Tibial artery (tissue), 4 donors: ENCODE measurements around the gene DYRK3.

Experiments
- DNase-seq, 2 donors: peaks; one replicate each; pipeline ENCODE4 v3.0.0-alpha.2; 2019
- H3K27ac ChIP-seq, 2 donors: fragments of 200-600 bp; sonication (generic) in 1 of 2; 1 replicate in 1 of 2; 2 replicates in 1 of 2; pipeline ENCODE4 v1.5.1; 2018 to 2019; ENCODE audit warnings: mild to moderate bottlenecking in 1 of 2
- H3K27me3 ChIP-seq, 2 donors: fragments of 200-600 bp; sonication (generic) in 1 of 2; one replicate each; pipeline versions ENCODE4 v1.5.1 to v1.6.0; 2016 to 2019
- H3K36me3 ChIP-seq, 3 donors: fragments of 200-600 bp; sonication (generic) in 2 of 3; one replicate each; pipeline ENCODE4 v1.5.1; 2016 to 2019; ENCODE audit warnings: mild to moderate bottlenecking in 2 of 3
- H3K4me1 ChIP-seq, 4 donors: fragments of 200-600 bp; sonication (generic) in 2 of 4; 1 replicate in 3 of 4; 2 replicates in 1 of 4; pipeline ENCODE4 v1.5.1; 2016 to 2019
- H3K4me3 ChIP-seq, 2 donors: fragments of 200-600 bp; sonication (generic) in 1 of 2; 1 replicate in 1 of 2; 2 replicates in 1 of 2; pipeline ENCODE4 v1.5.1; 2018 to 2019; ENCODE audit warnings: mild to moderate bottlenecking in 2 of 2
- H3K9me3 ChIP-seq, 3 donors: fragments of 200-600 bp; sonication (generic) in 1 of 3; one replicate each; pipeline ENCODE4 v1.5.1; 2016 to 2019
- intact Hi-C: fragments of 100-400 bp; cut with DNase I; formaldehyde crosslinking; loops from one replicate; pipeline ENCODE4 v1.15.0; 2023; ENCODE audit warnings: low total_unique reads
- TF ChIP-seq, protein P1 (sequence below), 2 experiments: fragments of 200-600 bp in 1 of 2; fragments of 450-650 bp in 1 of 2; IDR thresholded peaks; one replicate each; pipeline ENCODE4 v1.5.1; 2017 to 2019; ENCODE audit warnings: antibody characterized with exemption in 2 of 2, mild to moderate bottlenecking in 1 of 2, moderate library complexity in 1 of 2

DYRK3 gene

DNA sequence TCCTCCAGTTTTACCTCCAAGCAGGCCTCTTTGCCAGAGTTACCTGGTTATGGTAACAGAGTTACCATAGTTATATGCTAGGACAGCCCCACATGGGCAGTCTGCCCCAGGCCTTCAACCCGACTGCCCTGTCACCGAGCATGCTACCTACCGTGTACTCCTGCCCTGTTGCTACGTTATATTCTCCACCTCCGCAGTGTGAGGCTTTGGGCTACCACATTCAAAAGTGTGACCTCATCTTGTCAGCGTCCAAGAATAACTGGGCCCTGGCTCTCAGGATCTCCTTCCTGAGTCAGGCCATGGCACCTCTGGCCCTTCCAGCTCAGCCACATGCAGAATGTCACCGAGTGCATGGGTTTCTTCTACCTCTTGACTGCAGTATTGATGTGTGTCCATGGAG lies 58.3 kb downstream of the DYRK3 start:
- Histone ChIP-seq H3K4me1 (peaks cover 6 to 100% (median 78%) of the 10 kb centered on the region in 4 donors), H3K4me3 (peak overlapping the region; percentile 19 to 24)
- intact Hi-C loops: no loop called here

DNA sequence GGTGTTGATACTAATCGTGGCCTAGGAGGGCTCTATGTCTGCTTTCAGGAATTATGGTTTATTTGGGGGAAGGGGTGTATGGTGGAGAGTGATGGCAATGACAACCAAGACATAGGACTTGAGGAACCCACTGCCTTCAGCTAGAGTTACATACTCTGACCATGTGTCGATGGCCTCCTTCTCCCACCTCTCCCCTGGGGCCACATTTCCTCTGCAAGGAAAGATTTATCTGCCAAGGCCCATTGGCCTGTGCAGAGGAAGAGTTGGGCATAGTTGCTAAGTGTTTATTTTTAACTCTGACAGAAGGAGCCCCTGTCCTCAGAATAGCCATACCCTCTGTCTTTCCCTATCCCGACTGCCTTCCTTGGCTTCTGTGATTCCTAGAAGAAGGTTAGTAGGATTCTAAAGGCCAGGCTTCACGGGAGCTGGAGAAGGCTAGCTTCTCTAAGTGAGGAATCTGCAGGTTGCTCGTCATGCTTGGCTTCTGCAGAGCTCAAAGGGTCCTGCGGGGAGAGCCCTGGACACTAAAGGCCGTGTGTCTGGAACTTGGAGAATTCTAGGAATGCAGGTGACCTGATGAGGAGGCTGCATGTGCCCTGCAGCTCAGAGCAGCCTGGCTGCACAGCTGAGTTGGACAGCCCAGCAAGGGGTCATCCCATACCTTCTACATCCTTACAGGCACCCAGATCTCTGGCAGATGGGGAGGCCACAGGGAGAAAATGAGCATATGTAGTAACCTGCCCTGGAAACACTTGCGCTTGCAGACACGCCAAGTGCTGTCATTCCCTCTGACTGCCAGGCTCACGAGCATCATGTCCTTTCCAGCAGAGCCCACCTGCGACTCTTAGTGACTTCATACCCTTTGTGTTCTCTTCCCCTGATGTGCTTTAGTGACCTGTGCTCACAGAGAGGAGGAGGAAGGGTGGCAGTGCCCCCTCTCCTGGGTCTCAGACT lies 59.1 kb downstream of the DYRK3 start:
- peaks cover 0 to 16% (median 0%) of the 10 kb centered on the region in 3 donors for H3K36me3 ChIP-seq
- no peak overlapping the region for H3K4me3 ChIP-seq
- TF ChIP-seq, protein P1, sequence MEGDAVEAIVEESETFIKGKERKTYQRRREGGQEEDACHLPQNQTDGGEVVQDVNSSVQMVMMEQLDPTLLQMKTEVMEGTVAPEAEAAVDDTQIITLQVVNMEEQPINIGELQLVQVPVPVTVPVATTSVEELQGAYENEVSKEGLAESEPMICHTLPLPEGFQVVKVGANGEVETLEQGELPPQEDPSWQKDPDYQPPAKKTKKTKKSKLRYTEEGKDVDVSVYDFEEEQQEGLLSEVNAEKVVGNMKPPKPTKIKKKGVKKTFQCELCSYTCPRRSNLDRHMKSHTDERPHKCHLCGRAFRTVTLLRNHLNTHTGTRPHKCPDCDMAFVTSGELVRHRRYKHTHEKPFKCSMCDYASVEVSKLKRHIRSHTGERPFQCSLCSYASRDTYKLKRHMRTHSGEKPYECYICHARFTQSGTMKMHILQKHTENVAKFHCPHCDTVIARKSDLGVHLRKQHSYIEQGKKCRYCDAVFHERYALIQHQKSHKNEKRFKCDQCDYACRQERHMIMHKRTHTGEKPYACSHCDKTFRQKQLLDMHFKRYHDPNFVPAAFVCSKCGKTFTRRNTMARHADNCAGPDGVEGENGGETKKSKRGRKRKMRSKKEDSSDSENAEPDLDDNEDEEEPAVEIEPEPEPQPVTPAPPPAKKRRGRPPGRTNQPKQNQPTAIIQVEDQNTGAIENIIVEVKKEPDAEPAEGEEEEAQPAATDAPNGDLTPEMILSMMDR (IDR thresholded peaks at IDR 0.05): no peak
- no peak for DNase-seq
- peaks cover 6 to 100% (median 79%) of the 10 kb centered on the region in 4 donors for H3K4me1 ChIP-seq
- H3K9me3 ChIP-seq: no peaks in the 10 kb centered on the region
- intact Hi-C loops: no loop called here
- no peaks in the 10 kb centered on the region for H3K27me3 ChIP-seq
- H3K27ac ChIP-seq: peak overlapping the region; percentile 88 to 92

More for the DNA sequence above, 58.3 kb downstream of the DYRK3 start:
- TF ChIP-seq, protein P1 (IDR thresholded peaks at IDR 0.05): no peak
- no peaks in the 10 kb centered on the region for H3K9me3 ChIP-seq
- peak overlapping the region; percentile 88 to 92 for H3K27ac ChIP-seq
- DNase-seq: peak; percentile 60 to 90
- H3K27me3 ChIP-seq: no peaks in the 10 kb centered on the region
- H3K36me3 ChIP-seq: peaks cover 0 to 16% (median 0%) of the 10 kb centered on the region in 3 donors

DNA sequence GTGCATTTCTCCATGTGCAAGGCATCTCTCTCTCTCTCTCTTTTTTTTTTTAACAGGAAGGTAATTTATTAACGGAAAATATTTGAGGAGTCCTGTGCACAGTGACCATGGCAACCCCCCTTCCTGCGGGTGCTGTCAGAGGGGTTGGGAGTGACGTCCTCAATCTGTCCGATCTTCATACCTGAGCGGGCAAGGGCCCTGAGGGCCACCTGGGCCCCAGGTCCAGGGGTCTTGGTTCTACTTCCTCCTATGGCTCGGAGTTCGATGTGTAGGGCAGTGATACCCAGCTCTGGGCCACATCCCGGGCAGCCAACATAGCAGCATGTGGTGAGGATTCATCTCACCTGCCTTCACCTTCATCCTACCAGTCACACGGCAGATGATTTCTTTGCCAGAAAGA lies 60.4 kb downstream of the DYRK3 start:
- Histone ChIP-seq H3K4me3 (no peak overlapping the region), H3K27me3 (no peaks in the 10 kb centered on the region), H3K9me3 (no peaks in the 10 kb centered on the region), H3K36me3 (peaks cover 0 to 16% (median 0%) of the 10 kb centered on the region in 3 donors), H3K4me1 (peaks cover 11 to 100% (median 79%) of the 10 kb centered on the region in 4 donors), H3K27ac (peak overlapping the region in 1 of 2 donors; percentile 92)
- no peak for DNase-seq
- intact Hi-C loops: no loop called here
- TF ChIP-seq, protein P1 (IDR thresholded peaks at IDR 0.05): no peak

DNA sequence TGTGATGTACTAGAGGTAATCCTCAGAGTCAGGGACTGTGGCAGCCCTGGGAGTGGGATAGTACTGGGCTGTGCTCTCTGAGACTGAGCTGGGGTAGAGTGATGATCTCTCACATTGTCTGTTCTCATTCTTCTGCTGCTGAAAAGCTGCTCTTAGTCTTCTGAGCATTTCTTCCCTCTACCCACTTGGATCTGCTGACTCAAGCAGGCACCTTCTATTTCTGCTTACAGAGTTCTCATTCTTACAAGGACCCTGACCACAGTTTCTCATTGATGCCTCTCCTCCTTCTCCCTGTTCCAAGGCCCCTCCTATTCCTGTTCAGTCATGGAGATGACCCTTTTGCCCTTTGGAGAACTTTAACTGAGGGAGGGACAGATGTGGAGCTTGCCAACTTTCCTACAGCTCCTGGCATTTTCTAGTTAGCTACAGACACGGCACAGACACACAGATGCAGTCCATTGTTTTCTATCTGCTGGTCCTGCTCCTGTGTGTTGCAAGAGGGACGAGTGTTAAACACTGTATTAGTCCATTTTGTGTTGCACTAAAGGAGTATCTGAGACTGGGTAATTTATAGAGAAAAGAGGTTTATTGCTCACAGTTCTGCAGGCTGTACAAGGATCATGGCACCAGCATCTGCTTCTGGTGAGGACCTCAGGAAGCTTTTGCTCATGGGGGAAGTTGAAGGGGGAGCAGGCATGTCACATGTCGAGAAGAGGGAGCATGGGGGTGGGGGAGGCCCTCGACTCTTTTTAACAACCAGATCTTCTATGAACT lies 61.7 kb downstream of the DYRK3 start:
- no peaks in the 10 kb centered on the region for H3K9me3 ChIP-seq
- H3K27me3 ChIP-seq: no peaks in the 10 kb centered on the region
- no peak overlapping the region for H3K4me3 ChIP-seq
- TF ChIP-seq, protein P1 (IDR thresholded peaks at IDR 0.05): no peak
- peaks cover 0 to 16% (median 0%) of the 10 kb centered on the region in 3 donors for H3K36me3 ChIP-seq
- H3K4me1 ChIP-seq: peaks cover 13 to 98% (median 75%) of the 10 kb centered on the region in 4 donors
- no peak for DNase-seq
- intact Hi-C loops: no loop called here
- H3K27ac ChIP-seq: peak overlapping the region in 1 of 2 donors; percentile 35

DNA sequence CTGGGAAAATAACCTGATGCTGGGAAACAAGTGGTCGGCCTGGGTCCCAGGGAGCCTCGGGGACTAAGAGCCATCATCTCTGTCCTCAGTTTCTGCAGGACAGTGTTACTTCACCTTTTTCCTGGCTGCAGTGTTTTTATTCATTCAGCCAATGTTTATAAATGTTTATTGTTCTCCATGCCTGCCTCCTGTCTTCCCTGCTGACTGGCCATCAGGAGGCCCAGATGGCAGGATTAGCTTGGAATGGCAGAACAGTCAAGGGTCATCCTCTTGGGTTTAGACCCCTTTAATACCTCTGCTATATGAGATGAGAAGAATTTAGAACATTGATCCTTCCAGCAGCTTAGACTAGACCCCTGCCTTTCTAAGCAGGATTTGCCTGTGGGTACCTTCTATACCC lies 62.7 kb downstream of the DYRK3 start:
- intact Hi-C loops: no loop called here

More for the DNA sequence above, 62.7 kb downstream of the DYRK3 start:
- Histone ChIP-seq H3K4me3 (no peak overlapping the region), H3K27me3 (no peaks in the 10 kb centered on the region), H3K27ac (no peak overlapping the region), H3K9me3 (no peaks in the 10 kb centered on the region), H3K4me1 (peaks cover 13 to 98% (median 72%) of the 10 kb centered on the region in 4 donors), H3K36me3 (peaks cover 0 to 16% (median 0%) of the 10 kb centered on the region in 3 donors)
- TF ChIP-seq, protein P1 (IDR thresholded peaks at IDR 0.05): no peak
- DNase-seq: no peak
